Diencephalon (tissue), 1 donor: ENCODE results near the gene NPC1. TPM values are rescaled to one million over a fixed set of nuclear protein-coding genes. Genes with fewer than 3 reads are reported as not detected.

ENCODE experiments used
- small RNA-seq: library from RNA; depleted of rRNA; stranded (forward); fragments of <200 nt; gene quantifications from one replicate; pipeline ENCODE3, GENCODE V24; 2014
- total RNA-seq: library from RNA; depleted of rRNA; stranded (reverse); fragments of >200 nt; gene quantifications from one replicate; pipeline ENCODE4 v1.2.3, GENCODE V29; 2014

Gene NPC1
- total RNA-seq: 33.9 TPM

DNA sequence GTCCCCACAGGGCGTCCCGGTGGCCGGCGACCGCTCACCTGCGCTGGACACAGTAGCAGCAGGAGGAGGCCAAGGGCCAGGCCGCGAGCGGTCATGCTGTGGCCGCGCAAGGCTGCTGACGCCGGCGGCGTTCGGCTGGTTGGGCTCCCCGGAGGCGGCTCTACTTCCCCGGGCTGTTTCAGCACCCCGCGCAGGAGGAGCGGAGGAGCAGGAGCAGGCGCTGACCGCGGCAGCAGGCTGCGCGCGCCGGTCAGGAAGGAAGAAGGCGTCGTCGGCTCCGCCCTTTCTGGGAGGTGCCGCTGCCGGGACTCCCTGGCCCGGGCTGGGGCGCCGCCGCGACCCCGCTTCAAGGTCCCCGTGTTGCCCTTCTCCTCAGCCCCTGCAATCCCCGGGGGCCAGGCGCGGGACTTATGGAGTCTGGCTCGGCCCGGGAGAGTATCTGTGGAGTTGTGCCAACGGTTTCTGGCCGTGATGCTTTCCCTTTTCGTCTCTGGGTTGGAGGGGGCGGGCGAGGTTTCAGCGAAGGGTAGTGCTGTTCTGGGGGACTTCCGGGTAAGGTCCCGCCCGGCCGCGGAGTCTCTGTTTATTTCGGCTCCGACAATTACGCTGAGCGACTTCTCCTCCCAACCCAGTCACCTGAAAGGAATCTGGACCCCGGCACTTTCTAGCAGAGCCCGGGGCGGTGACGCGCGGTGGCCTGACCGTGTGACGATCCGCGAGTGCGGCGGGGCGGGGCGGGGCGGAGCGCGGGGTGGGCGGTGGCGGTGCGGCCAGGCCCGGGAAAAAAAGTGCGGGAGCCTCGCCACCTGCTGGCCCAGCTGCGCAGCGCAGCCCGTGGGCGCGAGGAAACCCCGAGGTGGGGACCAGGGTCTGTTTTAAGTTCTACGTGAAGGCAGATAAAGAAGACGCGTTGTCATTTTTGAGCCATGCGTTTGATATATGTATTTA is at the start of gene NPC1:
NPC1 (minus strand) TSS at position 258 of the 948 bp plus-strand sequence; CDS start at position 95, 163 bp downstream.

GRCh38 chr18:23503038-23503962 is 83.0 kb downstream of the NPC1 start, which contains the start of gene RMC1:
RMC1 (plus strand) TSS chr18:23503511; CDS start chr18:23503619, 108 bp downstream.

Small RNAs within 50 kb of the gene (small RNA-seq; reads per million reads assigned to genes)
- gene AC026634.1 (not detected), gene RF00019 (not detected)

Other genes with a start within 250 kb of the NPC1 start
- 79.8 TPM for gene RIOK3, start 133.2 kb downstream of the NPC1 start, total RNA-seq
- gene RMC1, start 83.0 kb downstream of the NPC1 start, total RNA-seq: 29.8 TPM
- gene ANKRD29, start 76.4 kb upstream of the NPC1 start, total RNA-seq: 11.3 TPM
- 3.7 TPM for gene LAMA3, start 102.9 kb upstream of the NPC1 start, total RNA-seq